Neural progenitor cell (in vitro differentiated cells): ENCODE results near the gene TBC1D2. TPM values are rescaled to one million over a fixed set of nuclear protein-coding genes. Genes with fewer than 3 reads are reported as not detected.
A peak's percentile ranks its signal among the peaks of the same experiment; 100 is the strongest.

Experiments used
- DNase-seq: peaks from one replicate; pipeline ENCODE4 v3.0.0-alpha.2; 2016; ENCODE audit warnings: low spot score
- H2AFZ ChIP-seq: fragments of 200-600 bp; sonication (generic); replicated peaks from 2 replicates; pipeline ENCODE4 v1.6.1; 2016; ENCODE audit warnings: antibody characterized with exemption
- H3F3A ChIP-seq: fragments of 200-600 bp; sonication (generic); 2 replicates; pipeline ENCODE4 v1.6.1; 2016; ENCODE audit warnings: antibody characterized with exemption, low read depth
- H3K27ac ChIP-seq: fragments of 200-600 bp; sonication (generic); 2 replicates; pipeline ENCODE4 v1.5.1; 2016; ENCODE audit warnings: mild to moderate bottlenecking
- H3K27me3 ChIP-seq: fragments of 200-600 bp; sonication (generic); 2 replicates; pipeline ENCODE4 v1.6.1; 2016; ENCODE audit warnings: mild to moderate bottlenecking, moderate library complexity
- H3K36me3 ChIP-seq: fragments of 200-600 bp; sonication (generic); 2 replicates; pipeline ENCODE4 v1.5.1; 2016
- H3K4me1 ChIP-seq: fragments of 200-600 bp; sonication (generic); 2 replicates; pipeline ENCODE4 v1.6.1; 2016; ENCODE audit warnings: mixed run types
- H3K4me2 ChIP-seq: fragments of 200-600 bp; sonication (generic); 2 replicates; pipeline ENCODE4 v1.6.1; 2016
- H3K4me3 ChIP-seq: fragments of 200-600 bp; sonication (generic); 2 replicates; pipeline ENCODE4 v1.5.1; 2016
- H3K79me2 ChIP-seq: fragments of 200-600 bp; sonication (generic); 2 replicates; pipeline ENCODE4 v1.6.1; 2016; ENCODE audit warnings: low read depth
- H3K9ac ChIP-seq: fragments of 200-600 bp; sonication (generic); 2 replicates; pipeline ENCODE4 v1.6.1; 2016
- H3K9me3 ChIP-seq: fragments of 200-600 bp; sonication (generic); 2 replicates; pipeline ENCODE4 v1.5.1; 2016; ENCODE audit warnings: low read depth
- H4K20me1 ChIP-seq: fragments of 200-600 bp; sonication (generic); 2 replicates; pipeline ENCODE4 v1.6.1; 2016; ENCODE audit warnings: low read depth
- H3K27ac Mint-ChIP-seq: 3 replicates; pipeline ENCODE4 v1.8.0; 2021; ENCODE audit warnings: mixed read lengths
- H3K27me3 Mint-ChIP-seq: 2 replicates; pipeline ENCODE4 v1.8.0; 2022; ENCODE audit warnings: low read depth, mild to moderate bottlenecking, inconsistent platforms, moderate library complexity, mixed read lengths; ENCODE audit not compliant: insufficient read depth
- H3K36me3 Mint-ChIP-seq: 3 replicates; pipeline ENCODE4 v1.8.0; 2021; ENCODE audit warnings: mixed read lengths
- H3K4me1 Mint-ChIP-seq: 3 replicates; pipeline ENCODE4 v1.8.0; 2021; ENCODE audit warnings: mixed read lengths
- H3K4me3 Mint-ChIP-seq: 3 replicates; pipeline ENCODE4 v1.8.0; 2021; ENCODE audit warnings: mild to moderate bottlenecking, moderate library complexity, mixed read lengths
- H3K9me3 Mint-ChIP-seq: 3 replicates; pipeline ENCODE4 v1.8.0; 2020; ENCODE audit warnings: mixed read lengths
- CTCF ChIP-seq: fragments of 200-600 bp; sonication (generic); IDR thresholded peaks from 2 replicates; pipeline ENCODE4 v1.5.1; 2017; ENCODE audit warnings: antibody characterized with exemption, mild to moderate bottlenecking
- EZH2 ChIP-seq: fragments of 200-600 bp; sonication (generic); IDR thresholded peaks from 2 replicates; pipeline ENCODE4 v1.6.1; 2017; ENCODE audit warnings: antibody characterized with exemption, mild to moderate bottlenecking, moderate library complexity
- EZH2phosphoT487 ChIP-seq: fragments of 200-600 bp; sonication (generic); IDR thresholded peaks from 2 replicates; pipeline ENCODE4 v1.6.1; 2017; ENCODE audit warnings: antibody characterized with exemption
- total RNA-seq: library from RNA; depleted of rRNA; stranded (reverse); fragments of >200 nt; gene quantifications from 2 replicates; pipeline ENCODE4 v1.2.3, GENCODE V29; 2015; ENCODE audit warnings: low replicate concordance

TBC1D2 gene
- total RNA-seq, 1 donor from 2014 or later: 0.41 TPM

- no peaks in the 10 kb centered on the region for H3K79me2 ChIP-seq
- no peaks in the 10 kb centered on the region for H3F3A ChIP-seq
- no peaks in the 10 kb centered on the region for H3K36me3 ChIP-seq
- H3K9ac ChIP-seq: no peak overlapping the region
- no peaks in the 10 kb centered on the region for H3K9me3 Mint-ChIP-seq
- peak overlapping the region; percentile 33 for H3K27ac Mint-ChIP-seq
- H3K4me1 ChIP-seq: no peaks in the 10 kb centered on the region
- no peak overlapping the region for H3K27ac ChIP-seq
- no peak overlapping the region for H3K4me2 ChIP-seq
- H3K4me3 ChIP-seq: no peak overlapping the region
- H3K27me3 Mint-ChIP-seq: peaks cover 9% of the 10 kb centered on the region
- H3K4me1 Mint-ChIP-seq: peaks cover 5% of the 10 kb centered on the region
- no peak overlapping the region for H2AFZ ChIP-seq
- TF ChIP-seq EZH2phosphoT487: no peak
- no peak for TF ChIP-seq EZH2
- no peak for TF ChIP-seq CTCF
- H3K27me3 ChIP-seq: no peaks in the 10 kb centered on the region
- H3K36me3 Mint-ChIP-seq: no peaks in the 10 kb centered on the region
- H3K9me3 ChIP-seq: no peaks in the 10 kb centered on the region
- H3K4me3 Mint-ChIP-seq: no peak overlapping the region
- no peak for DNase-seq
- H4K20me1 ChIP-seq: no peaks in the 10 kb centered on the region
Measured at GRCh38 chr9:98159301-98159700, 96.1 kb downstream of the TBC1D2 start.

GRCh38 chr9:98158071-98158831 lies 97.2 kb downstream of the TBC1D2 start:
- H3K36me3 Mint-ChIP-seq: no peaks in the 10 kb centered on the region
- Histone ChIP-seq H3K4me3 (no peak overlapping the region), H3K79me2 (no peaks in the 10 kb centered on the region), H3K27ac (no peak overlapping the region), H3F3A (no peaks in the 10 kb centered on the region), H3K4me2 (no peak overlapping the region), H2AFZ (no peak overlapping the region), H3K36me3 (no peaks in the 10 kb centered on the region), H3K27me3 (no peaks in the 10 kb centered on the region), H3K4me1 (no peaks in the 10 kb centered on the region), H3K9me3 (no peaks in the 10 kb centered on the region), H4K20me1 (no peaks in the 10 kb centered on the region), H3K9ac (no peak overlapping the region)
- no peak overlapping the region for H3K27ac Mint-ChIP-seq
- TF ChIP-seq EZH2 (no peak), EZH2phosphoT487 (no peak), CTCF (no peak)
- H3K27me3 Mint-ChIP-seq: peaks cover 5% of the 10 kb centered on the region
- no peak overlapping the region for H3K4me3 Mint-ChIP-seq
- H3K4me1 Mint-ChIP-seq: peaks cover 5% of the 10 kb centered on the region
- H3K9me3 Mint-ChIP-seq: no peaks in the 10 kb centered on the region
- no peak for DNase-seq

- no peak overlapping the region for H3K4me3 ChIP-seq
- no peaks in the 10 kb centered on the region for H3K4me1 ChIP-seq
- no peaks in the 10 kb centered on the region for H4K20me1 ChIP-seq
- H3F3A ChIP-seq: no peaks in the 10 kb centered on the region
- H3K4me1 Mint-ChIP-seq: peaks cover 3% of the 10 kb centered on the region
- no peaks in the 10 kb centered on the region for H3K36me3 Mint-ChIP-seq
- no peaks in the 10 kb centered on the region for H3K79me2 ChIP-seq
- H3K9me3 ChIP-seq: no peaks in the 10 kb centered on the region
- H2AFZ ChIP-seq: no peak overlapping the region
- DNase-seq: no peak
- H3K27ac Mint-ChIP-seq: no peak overlapping the region
- peaks cover 5% of the 10 kb centered on the region for H3K27me3 Mint-ChIP-seq
- TF ChIP-seq EZH2phosphoT487 (no peak), CTCF (no peak), EZH2 (no peak)
- H3K9ac ChIP-seq: no peak overlapping the region
- H3K36me3 ChIP-seq: no peaks in the 10 kb centered on the region
- no peak overlapping the region for H3K4me2 ChIP-seq
- H3K9me3 Mint-ChIP-seq: no peaks in the 10 kb centered on the region
- no peaks in the 10 kb centered on the region for H3K27me3 ChIP-seq
- no peak overlapping the region for H3K27ac ChIP-seq
- H3K4me3 Mint-ChIP-seq: no peak overlapping the region
Measured at GRCh38 chr9:98157372-98157771, 98.1 kb downstream of the TBC1D2 start.
